GM23248 (cell line): Measurements from ENCODE around the gene FAM20C. TPM values are rescaled to one million over a fixed set of nuclear protein-coding genes. Genes with fewer than 3 reads are reported as not detected.

Source experiments
- DNase-seq: peaks from one replicate; pipeline ENCODE4 v3.0.0-alpha.2; 2015
- H2AFZ ChIP-seq: fragments of 200-600 bp; sonication (generic); 2 replicates; pipeline ENCODE4 v1.6.1; 2016; ENCODE audit warnings: antibody characterized with exemption
- H3F3A ChIP-seq: fragments of 200-600 bp; sonication (generic); 2 replicates; pipeline ENCODE4 v1.6.1; 2016; ENCODE audit warnings: mild to moderate bottlenecking, antibody characterized with exemption, mixed run types; ENCODE audit not compliant: insufficient read depth
- H3K27ac ChIP-seq: fragments of 200-600 bp; sonication (generic); 2 replicates; pipeline ENCODE4 v1.5.1; 2016; ENCODE audit warnings: mild to moderate bottlenecking
- H3K27me3 ChIP-seq: fragments of 200-600 bp; sonication (generic); replicated peaks from 2 replicates; pipeline ENCODE4 v1.6.1; 2016; ENCODE audit warnings: mild to moderate bottlenecking; ENCODE audit not compliant: insufficient read depth
- H3K36me3 ChIP-seq: fragments of 200-600 bp; sonication (generic); 2 replicates; pipeline ENCODE4 v1.6.1; 2016; ENCODE audit warnings: low read depth, mild to moderate bottlenecking
- H3K4me1 ChIP-seq: fragments of 200-600 bp; sonication (generic); 2 replicates; pipeline ENCODE4 v1.6.1; 2016; ENCODE audit warnings: mild to moderate bottlenecking; ENCODE audit not compliant: insufficient read depth
- H3K4me2 ChIP-seq: fragments of 200-600 bp; sonication (generic); one replicate; pipeline ENCODE4 v1.6.1; 2016; ENCODE audit warnings: mild to moderate bottlenecking; ENCODE audit not compliant: unreplicated experiment
- H3K4me3 ChIP-seq: fragments of 200-600 bp; sonication (generic); 2 replicates; pipeline ENCODE4 v1.5.1; 2016; ENCODE audit warnings: mild to moderate bottlenecking
- H3K79me2 ChIP-seq: fragments of 200-600 bp; sonication (generic); 2 replicates; pipeline ENCODE4 v1.6.1; 2016; ENCODE audit warnings: mild to moderate bottlenecking; ENCODE audit not compliant: insufficient read depth
- H3K9ac ChIP-seq: fragments of 200-600 bp; sonication (generic); 2 replicates; pipeline ENCODE4 v1.6.1; 2016; ENCODE audit warnings: mild to moderate bottlenecking
- H3K9me2 ChIP-seq: fragments of 200-600 bp; sonication (generic); 2 replicates; pipeline ENCODE4 v1.6.1; 2016; ENCODE audit warnings: mixed run types, mild to moderate bottlenecking, moderate library complexity; ENCODE audit not compliant: insufficient read depth
- H3K9me3 ChIP-seq: fragments of 200-600 bp; sonication (generic); one replicate; pipeline ENCODE4 v1.6.1; 2017; ENCODE audit warnings: low read depth
- H4K20me1 ChIP-seq: fragments of 200-600 bp; sonication (generic); 2 replicates; pipeline ENCODE4 v1.6.0; 2016; ENCODE audit not compliant: insufficient read depth
- EZH2 ChIP-seq: fragments of 200-600 bp; sonication (generic); IDR thresholded peaks from 2 replicates; pipeline ENCODE4 v1.6.1; 2018; ENCODE audit warnings: antibody characterized with exemption, mild to moderate bottlenecking; ENCODE audit not compliant: insufficient read depth, poor library complexity, severe bottlenecking
- EZH2phosphoT487 ChIP-seq: fragments of 200-600 bp; sonication (generic); IDR thresholded peaks from 2 replicates; pipeline ENCODE4 v1.6.1; 2018; ENCODE audit warnings: antibody characterized with exemption, moderate library complexity, mild to moderate bottlenecking, low read depth; ENCODE audit not compliant: insufficient read depth
- WGBS, 2 experiments: methylation state at CpG; one replicate each; pipeline ENCODE4 v1.1.6; 2015 to 2017; ENCODE audit warnings: low lambda C conversion rate in 2 of 2, low coverage in 1 of 2; ENCODE audit errors: missing lambda C conversion rate in 2 of 2; 5-methylcytosine and 5-hydroxymethylcytosine counted together
- in situ Hi-C: fragments of 300-500 bp; cut with MboI; formaldehyde crosslinking; loops from 2 replicates; pipeline ENCODE4 v1.15.0; 2020
- polyA plus RNA-seq: library from polyadenylated mRNA; unstranded; fragments of >200 nt; fragmentation: Nextera tagmentation; extraction: Ambion mirVana; gene quantifications from 2 replicates; pipeline ENCODE4 v1.2.1, GENCODE V29; 2016
- total RNA-seq: library from RNA; depleted of rRNA; stranded (reverse); fragments of >200 nt; shearing (Covaris generic); gene quantifications from 2 replicates; pipeline ENCODE4 v1.2.3, GENCODE V29; 2014

FAM20C gene
- total and polyA plus RNA-seq, 2 experiments from 2014 or later, result 13.5 to 63.8 TPM

GRCh38 chr7:298375-298702, 106.0 kb downstream of the FAM20C start:
- Histone ChIP-seq H3K9ac (no peak overlapping the region), H3K79me2 (no peaks in the 10 kb centered on the region), H2AFZ (no peak overlapping the region), H3K4me3 (no peak overlapping the region), H3K4me2 (no peak overlapping the region), H3K9me2 (no peaks in the 10 kb centered on the region), H4K20me1 (no peaks in the 10 kb centered on the region), H3F3A (no peaks in the 10 kb centered on the region), H3K9me3 (no peaks in the 10 kb centered on the region), H3K4me1 (no peaks in the 10 kb centered on the region), H3K27ac (no peak overlapping the region), H3K36me3 (no peaks in the 10 kb centered on the region), H3K27me3 (peaks cover 20% of the 10 kb centered on the region)
- DNase-seq, result no peak
- in situ Hi-C loops, result no loop called here
- no peak for TF ChIP-seq EZH2phosphoT487
- TF ChIP-seq EZH2, result no peak
- WGBS, 2 experiments, result 53 to 58% methylated on average over 15 of the region's 15 CpGs

- H3K4me2 ChIP-seq, result no peak overlapping the region
- 80% methylated on average over 12 to 13 of the region's 13 CpGs for WGBS, 2 experiments
- H3F3A ChIP-seq, result no peaks in the 10 kb centered on the region
- H3K36me3 ChIP-seq, result no peaks in the 10 kb centered on the region
- in situ Hi-C loops, result no loop called here
- TF ChIP-seq EZH2 (no peak), EZH2phosphoT487 (no peak)
- H3K79me2 ChIP-seq, result no peaks in the 10 kb centered on the region
- no peaks in the 10 kb centered on the region for H3K9me2 ChIP-seq
- no peaks in the 10 kb centered on the region for H4K20me1 ChIP-seq
- no peak overlapping the region for H2AFZ ChIP-seq
- H3K9me3 ChIP-seq, result no peaks in the 10 kb centered on the region
- DNase-seq, result no peak
- H3K4me3 ChIP-seq, result no peak overlapping the region
- H3K4me1 ChIP-seq, result no peaks in the 10 kb centered on the region
- H3K27me3 ChIP-seq, result peaks cover 17% of the 10 kb centered on the region
- no peak overlapping the region for H3K27ac ChIP-seq
- no peak overlapping the region for H3K9ac ChIP-seq
These were observed 106.4 kb downstream of the FAM20C start for GRCh38 chr7:298743-299142.

GRCh38 chr7:299169-299568, 106.8 kb downstream of the FAM20C start:
- Histone ChIP-seq H3K9ac (no peak overlapping the region), H2AFZ (no peak overlapping the region), H3K4me1 (no peaks in the 10 kb centered on the region), H3K36me3 (no peaks in the 10 kb centered on the region), H3K27me3 (peaks cover 13% of the 10 kb centered on the region), H3K9me2 (no peaks in the 10 kb centered on the region), H4K20me1 (no peaks in the 10 kb centered on the region), H3K4me2 (no peak overlapping the region), H3F3A (no peaks in the 10 kb centered on the region), H3K27ac (no peak overlapping the region), H3K79me2 (no peaks in the 10 kb centered on the region), H3K4me3 (no peak overlapping the region), H3K9me3 (no peaks in the 10 kb centered on the region)
- in situ Hi-C loops, result no loop called here
- 74 to 79% methylated on average over 11 to 15 of the region's 15 CpGs for WGBS, 2 experiments
- no peak for DNase-seq
- TF ChIP-seq EZH2phosphoT487 (no peak), EZH2 (no peak)

- H3F3A ChIP-seq, result no peaks in the 10 kb centered on the region
- no peak overlapping the region for H3K9ac ChIP-seq
- DNase-seq, result no peak
- peaks cover 8% of the 10 kb centered on the region for H3K27me3 ChIP-seq
- H3K9me3 ChIP-seq, result no peaks in the 10 kb centered on the region
- H3K79me2 ChIP-seq, result no peaks in the 10 kb centered on the region
- H3K9me2 ChIP-seq, result no peaks in the 10 kb centered on the region
- no peaks in the 10 kb centered on the region for H3K4me1 ChIP-seq
- no peaks in the 10 kb centered on the region for H3K36me3 ChIP-seq
- H3K27ac ChIP-seq, result no peak overlapping the region
- WGBS, 2 experiments, result 78 to 83% methylated on average over 16 of the region's 16 CpGs
- no peaks in the 10 kb centered on the region for H4K20me1 ChIP-seq
- no peak overlapping the region for H3K4me3 ChIP-seq
- no peak overlapping the region for H3K4me2 ChIP-seq
- no peak overlapping the region for H2AFZ ChIP-seq
- in situ Hi-C loops, result no loop called here
- no peak for TF ChIP-seq EZH2
These were observed 107.3 kb downstream of the FAM20C start for GRCh38 chr7:299628-300027.

GRCh38 chr7:300048-300447, 107.7 kb downstream of the FAM20C start:
- Histone ChIP-seq H4K20me1 (no peaks in the 10 kb centered on the region), H3K27me3 (peaks cover 8% of the 10 kb centered on the region)
- in situ Hi-C loops, result no loop called here

More at GRCh38 chr7:300048-300447, 107.7 kb downstream of the FAM20C start:
- no peak for DNase-seq
- no peaks in the 10 kb centered on the region for H3K4me1 ChIP-seq
- no peaks in the 10 kb centered on the region for H3K9me2 ChIP-seq
- TF ChIP-seq EZH2phosphoT487 (no peak), EZH2 (no peak)
- H2AFZ ChIP-seq, result no peak overlapping the region
- H3K36me3 ChIP-seq, result no peaks in the 10 kb centered on the region
- WGBS, 2 experiments, result 72 to 75% methylated on average over 10 of the region's 10 CpGs
- H3K4me2 ChIP-seq, result no peak overlapping the region
- no peaks in the 10 kb centered on the region for H3K9me3 ChIP-seq
- H3K9ac ChIP-seq, result no peak overlapping the region
- H3F3A ChIP-seq, result no peaks in the 10 kb centered on the region
- H3K79me2 ChIP-seq, result no peaks in the 10 kb centered on the region
- H3K4me3 ChIP-seq, result no peak overlapping the region
- H3K27ac ChIP-seq, result no peak overlapping the region
